Activated T-cell treated with anti-CD3 and anti-CD28 coated beads, Interleukin-2, amount 50 U/mL, for 1 hour (primary cell): ENCODE measurements around the gene NIPSNAP2.
"Not testable (repeated sequence)": the region's sequence is repeated elsewhere in the genome, so short reads cannot be mapped to it uniquely, and the experiment has no call there.

Source experiments
- DNase-seq: peaks from one replicate; pipeline ENCODE4 v3.0.0-alpha.2; 2020

NIPSNAP2 gene

GRCh38 chr7:55964261-55965099, at the start of gene NIPSNAP2:
Gene NIPSNAP2 (plus strand): TSS chr7:55964585. CDS start chr7:55964610, 25 bp downstream.
- peak; percentile 74 for DNase-seq

- DNase-seq, result no peak
These were observed 46.6 kb upstream of the NIPSNAP2 start for GRCh38 chr7:55917771-55918170.

- no peak for DNase-seq
These were observed 36.2 kb upstream of the NIPSNAP2 start for GRCh38 chr7:55928006-55928767.

- DNase-seq, result no peak
These were observed 32.8 kb upstream of the NIPSNAP2 start for GRCh38 chr7:55931421-55932151.

GRCh38 chr7:55939514-55940123, 24.8 kb upstream of the NIPSNAP2 start:
- DNase-seq, result no peak

GRCh38 chr7:55946545-55946944, 17.8 kb upstream of the NIPSNAP2 start:
- no peak for DNase-seq

GRCh38 chr7:55951637-55952351, 12.6 kb upstream of the NIPSNAP2 start, which contains the start of gene MRPS17:
Gene MRPS17 (plus strand): TSS chr7:55951877. CDS start chr7:55953196, 1,319 bp downstream.
- DNase-seq, result peak; percentile 93

GRCh38 chr7:55952352-55952671, 12.1 kb upstream of the NIPSNAP2 start:
- not testable (repeated sequence) for DNase-seq

GRCh38 chr7:55953707-55954475, 10.5 kb upstream of the NIPSNAP2 start:
- DNase-seq, result no peak

GRCh38 chr7:55957190-55957589, 7.2 kb upstream of the NIPSNAP2 start:
- DNase-seq, result no peak

- no peak for DNase-seq
These were observed 2.4 kb upstream of the NIPSNAP2 start for GRCh38 chr7:55962014-55962413.

GRCh38 chr7:55963584-55964168, 709 bp upstream of the NIPSNAP2 start:
- no peak for DNase-seq

- DNase-seq, result no peak
These were observed 700 bp downstream of the NIPSNAP2 start for GRCh38 chr7:55965100-55965470.

- DNase-seq, result no peak
These were observed 1.5 kb downstream of the NIPSNAP2 start for GRCh38 chr7:55965805-55966421.

GRCh38 chr7:55966851-55967250, 2.5 kb downstream of the NIPSNAP2 start:
- no peak for DNase-seq

GRCh38 chr7:55969391-55969790, 5.0 kb downstream of the NIPSNAP2 start:
- no peak for DNase-seq

GRCh38 chr7:55970561-55970960, 6.2 kb downstream of the NIPSNAP2 start:
- no peak for DNase-seq

GRCh38 chr7:55970978-55971377, 6.6 kb downstream of the NIPSNAP2 start:
- no peak for DNase-seq

- no peak for DNase-seq
These were observed 9.4 kb downstream of the NIPSNAP2 start for GRCh38 chr7:55973747-55974250.

- DNase-seq, result no peak
These were observed 11.7 kb downstream of the NIPSNAP2 start for GRCh38 chr7:55975988-55976633.
